GM18907 (cell line): ENCODE measurements around the gene KCNQ1.

Source experiments
- ATAC-seq: cut with Tn5 transposase; IDR thresholded peaks from one replicate; pipeline ENCODE4 v1.9.1; 2021; ENCODE audit warnings: mild to moderate bottlenecking, moderate library complexity; ENCODE audit not compliant: unreplicated experiment

Gene KCNQ1

GRCh38 chr11:2424811-2425495 is 19.9 kb upstream of the KCNQ1 start:
- no peak for ATAC-seq

GRCh38 chr11:2425506-2425905 is 19.3 kb upstream of the KCNQ1 start:
- ATAC-seq = no peak

GRCh38 chr11:2426221-2426620 is 18.6 kb upstream of the KCNQ1 start:
- ATAC-seq = no peak

GRCh38 chr11:2426826-2427521 is 17.8 kb upstream of the KCNQ1 start:
- ATAC-seq = no peak

- ATAC-seq = no peak
These were observed 17.0 kb upstream of the KCNQ1 start for GRCh38 chr11:2427721-2428321.

GRCh38 chr11:2428322-2428795 is 16.4 kb upstream of the KCNQ1 start:
- no peak for ATAC-seq

- ATAC-seq = no peak
These were observed 13.4 kb upstream of the KCNQ1 start for GRCh38 chr11:2431395-2431794.

GRCh38 chr11:2432171-2432621 is 12.6 kb upstream of the KCNQ1 start:
- no peak for ATAC-seq

- ATAC-seq = no peak
These were observed 12.2 kb upstream of the KCNQ1 start for GRCh38 chr11:2432628-2433071.

- ATAC-seq = no peak
These were observed 11.5 kb upstream of the KCNQ1 start for GRCh38 chr11:2433106-2433925.

- ATAC-seq = no peak
These were observed 10.8 kb upstream of the KCNQ1 start for GRCh38 chr11:2434008-2434407.

- no peak for ATAC-seq
These were observed 10.1 kb upstream of the KCNQ1 start for GRCh38 chr11:2434506-2435255.

- ATAC-seq = no peak
These were observed 9.4 kb upstream of the KCNQ1 start for GRCh38 chr11:2435288-2436012.

- ATAC-seq = no peak
These were observed 8.7 kb upstream of the KCNQ1 start for GRCh38 chr11:2436013-2436520.

GRCh38 chr11:2436521-2437031 is 8.2 kb upstream of the KCNQ1 start:
- ATAC-seq = no peak

GRCh38 chr11:2437516-2437915 is 7.3 kb upstream of the KCNQ1 start:
- no peak for ATAC-seq

- ATAC-seq = no peak
These were observed 5.0 kb upstream of the KCNQ1 start for GRCh38 chr11:2439820-2440219.

GRCh38 chr11:2440646-2441045 is 4.2 kb upstream of the KCNQ1 start:
- ATAC-seq = no peak

GRCh38 chr11:2441171-2441570 is 3.6 kb upstream of the KCNQ1 start:
- no peak for ATAC-seq
